ENCODE data around the gene EYA3. TPM values are rescaled to one million over a fixed set of nuclear protein-coding genes. Genes with fewer than 3 reads are reported as not detected.

The EYA3 gene
- total RNA-seq, 1 donor from 2014 or later: 16.0 TPM

DNA sequence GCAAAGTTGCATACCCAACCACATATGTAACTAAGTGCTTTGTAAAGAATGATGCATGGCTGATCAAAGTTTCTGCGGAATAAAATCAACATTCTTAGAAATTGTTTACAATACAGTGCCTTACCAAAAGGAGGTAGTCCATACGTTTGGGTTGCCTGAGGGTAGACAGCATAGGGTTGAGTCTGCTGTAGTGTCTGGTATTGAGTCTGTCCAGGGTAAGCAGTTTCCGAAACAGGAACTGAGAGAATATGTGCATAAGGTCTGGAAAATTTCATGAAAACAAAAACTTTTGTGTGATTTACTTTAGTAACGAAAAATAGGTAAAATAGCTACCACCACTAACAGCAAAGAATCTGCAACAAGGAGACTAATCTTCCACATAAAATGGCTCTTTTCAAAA, 53.0 kb downstream of the EYA3 start:
- H3K27ac ChIP-seq: no peak overlapping the region
- no peak for TF ChIP-seq POLR2A (IDR thresholded peaks at IDR 0.05)
- TF ChIP-seq, protein P1, sequence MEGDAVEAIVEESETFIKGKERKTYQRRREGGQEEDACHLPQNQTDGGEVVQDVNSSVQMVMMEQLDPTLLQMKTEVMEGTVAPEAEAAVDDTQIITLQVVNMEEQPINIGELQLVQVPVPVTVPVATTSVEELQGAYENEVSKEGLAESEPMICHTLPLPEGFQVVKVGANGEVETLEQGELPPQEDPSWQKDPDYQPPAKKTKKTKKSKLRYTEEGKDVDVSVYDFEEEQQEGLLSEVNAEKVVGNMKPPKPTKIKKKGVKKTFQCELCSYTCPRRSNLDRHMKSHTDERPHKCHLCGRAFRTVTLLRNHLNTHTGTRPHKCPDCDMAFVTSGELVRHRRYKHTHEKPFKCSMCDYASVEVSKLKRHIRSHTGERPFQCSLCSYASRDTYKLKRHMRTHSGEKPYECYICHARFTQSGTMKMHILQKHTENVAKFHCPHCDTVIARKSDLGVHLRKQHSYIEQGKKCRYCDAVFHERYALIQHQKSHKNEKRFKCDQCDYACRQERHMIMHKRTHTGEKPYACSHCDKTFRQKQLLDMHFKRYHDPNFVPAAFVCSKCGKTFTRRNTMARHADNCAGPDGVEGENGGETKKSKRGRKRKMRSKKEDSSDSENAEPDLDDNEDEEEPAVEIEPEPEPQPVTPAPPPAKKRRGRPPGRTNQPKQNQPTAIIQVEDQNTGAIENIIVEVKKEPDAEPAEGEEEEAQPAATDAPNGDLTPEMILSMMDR (IDR thresholded peaks at IDR 0.05): no peak
- no peak for TF ChIP-seq POLR2AphosphoS5 (IDR thresholded peaks at IDR 0.05; ENCODE audit: insufficient read depth in 1 of 2, low read depth in 1 of 2)
- no peaks in the 10 kb centered on the region for H3K9me3 ChIP-seq
- intact Hi-C loops (cut with DNase I): no loop called here
- H3K4me3 ChIP-seq: no peak overlapping the region
- H3K27me3 ChIP-seq: no peaks in the 10 kb centered on the region
- H3K4me1 ChIP-seq: no peaks in the 10 kb centered on the region
- H3K36me3 ChIP-seq: peaks cover 0 to 24% of the 10 kb centered on the region in 2 donors
- no peak for DNase-seq (ENCODE audit: extremely low spot score in 2 of 2)

DNA sequence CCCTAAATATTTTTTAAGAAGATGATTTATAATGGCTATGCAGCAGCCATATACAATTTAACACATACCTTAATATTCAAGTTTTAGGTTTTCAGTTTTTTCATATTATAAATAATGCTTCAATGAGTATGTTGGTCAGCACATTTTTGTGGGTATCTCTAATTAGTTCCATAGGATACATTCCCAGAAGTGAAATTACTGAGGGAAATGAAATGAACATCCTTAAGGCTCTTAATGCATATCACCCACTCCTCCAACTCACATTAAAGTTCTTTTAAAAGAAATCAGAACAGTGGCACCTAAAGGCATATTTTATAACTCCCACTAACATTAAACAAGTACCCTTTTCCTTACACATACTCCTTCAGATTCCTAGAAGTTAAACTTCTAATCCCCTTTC, 56.1 kb downstream of the EYA3 start:
- Histone ChIP-seq H3K4me1 (peaks cover 10% of the 10 kb centered on the region), H3K27me3 (no peaks in the 10 kb centered on the region), H3K27ac (no peak overlapping the region), H3K9me3 (no peaks in the 10 kb centered on the region), H3K36me3 (peaks cover 0 to 12% of the 10 kb centered on the region in 2 donors), H3K4me3 (no peak overlapping the region)
- TF ChIP-seq, protein P1 (IDR thresholded peaks at IDR 0.05): no peak
- no peak for TF ChIP-seq POLR2A (IDR thresholded peaks at IDR 0.05)
- TF ChIP-seq POLR2AphosphoS5 (IDR thresholded peaks at IDR 0.05; ENCODE audit: insufficient read depth in 1 of 2, low read depth in 1 of 2): no peak
- intact Hi-C loops (cut with DNase I): no loop called here
- no peak for DNase-seq (ENCODE audit: extremely low spot score in 2 of 2)

DNA sequence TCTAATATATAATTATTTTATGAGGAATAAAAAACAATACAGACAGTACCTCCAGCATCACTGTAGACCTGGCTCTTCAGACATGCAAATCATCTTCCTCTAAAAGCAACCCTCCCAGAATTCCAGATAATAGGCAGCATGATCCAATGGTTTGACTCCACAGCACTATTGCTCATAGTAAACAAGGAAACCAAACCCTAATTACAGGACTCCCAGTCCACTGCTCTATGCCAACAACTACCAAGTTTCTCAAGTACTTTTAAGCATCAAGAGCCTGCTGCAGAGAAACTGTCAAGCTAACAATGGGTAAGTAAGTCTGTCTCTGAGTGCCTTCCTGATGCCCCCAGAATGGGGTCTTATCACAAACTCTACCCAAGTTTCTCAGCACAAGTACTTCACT, 57.2 kb downstream of the EYA3 start:
- Histone ChIP-seq H3K4me3 (no peak overlapping the region), H3K4me1 (peaks cover 10% of the 10 kb centered on the region), H3K27ac (no peak overlapping the region), H3K27me3 (no peaks in the 10 kb centered on the region), H3K9me3 (no peaks in the 10 kb centered on the region), H3K36me3 (peaks cover 0 to 12% of the 10 kb centered on the region in 2 donors)
- TF ChIP-seq, protein P1 (IDR thresholded peaks at IDR 0.05): no peak
- TF ChIP-seq POLR2A (IDR thresholded peaks at IDR 0.05) (no peak), POLR2AphosphoS5 (IDR thresholded peaks at IDR 0.05; ENCODE audit: insufficient read depth in 1 of 2, low read depth in 1 of 2) (no peak)
- DNase-seq (ENCODE audit: extremely low spot score in 2 of 2): no peak
- intact Hi-C loops (cut with DNase I): no loop called here

DNA sequence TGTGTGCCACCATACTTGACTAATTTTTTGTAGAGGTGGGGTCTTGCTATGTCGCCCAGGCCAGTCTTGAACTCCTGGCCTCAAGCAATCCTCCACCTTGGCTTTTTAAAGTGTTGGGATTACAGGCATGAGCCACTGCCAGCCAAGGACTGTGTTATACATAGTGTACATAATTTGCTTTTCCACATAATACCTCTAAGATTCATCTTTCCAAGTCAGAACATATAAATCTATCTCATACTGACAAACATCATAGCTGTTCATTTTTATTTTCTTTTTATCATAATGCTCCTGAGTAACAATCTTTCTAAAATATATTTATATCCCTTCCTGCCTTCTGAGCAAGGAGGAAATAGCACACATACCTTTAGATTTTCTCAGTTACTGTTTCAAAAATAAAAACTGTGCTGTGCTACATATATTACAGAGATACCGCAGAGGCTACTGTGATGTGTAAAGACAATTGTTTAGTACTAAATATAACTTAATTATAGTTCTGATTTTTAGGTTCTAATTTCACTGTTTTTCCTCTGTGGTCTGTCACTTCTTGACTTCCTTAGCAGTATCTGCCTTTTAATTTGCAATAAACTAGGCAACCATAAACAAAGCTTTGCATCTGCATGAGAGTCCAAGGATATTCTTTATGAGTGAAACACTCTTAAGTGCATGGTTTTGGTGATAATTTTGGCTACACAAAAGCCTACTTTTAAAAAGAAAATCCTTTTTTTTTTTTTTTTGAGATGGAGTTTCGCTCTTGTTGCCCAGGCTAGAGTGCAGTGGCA, 59.3 kb downstream of the EYA3 start:
- DNase-seq (ENCODE audit: extremely low spot score in 2 of 2): no peak
- Histone ChIP-seq H3K4me3 (no peak overlapping the region), H3K4me1 (peaks cover 10% of the 10 kb centered on the region), H3K9me3 (no peaks in the 10 kb centered on the region), H3K36me3 (no peaks in the 10 kb centered on the region), H3K27me3 (no peaks in the 10 kb centered on the region), H3K27ac (no peak overlapping the region)
- intact Hi-C loops (cut with DNase I): no loop called here
- TF ChIP-seq POLR2AphosphoS5 (IDR thresholded peaks at IDR 0.05; ENCODE audit: insufficient read depth in 1 of 2, low read depth in 1 of 2): no peak
- TF ChIP-seq, protein P1 (IDR thresholded peaks at IDR 0.05): no peak
- no peak for TF ChIP-seq POLR2A (IDR thresholded peaks at IDR 0.05)

DNA sequence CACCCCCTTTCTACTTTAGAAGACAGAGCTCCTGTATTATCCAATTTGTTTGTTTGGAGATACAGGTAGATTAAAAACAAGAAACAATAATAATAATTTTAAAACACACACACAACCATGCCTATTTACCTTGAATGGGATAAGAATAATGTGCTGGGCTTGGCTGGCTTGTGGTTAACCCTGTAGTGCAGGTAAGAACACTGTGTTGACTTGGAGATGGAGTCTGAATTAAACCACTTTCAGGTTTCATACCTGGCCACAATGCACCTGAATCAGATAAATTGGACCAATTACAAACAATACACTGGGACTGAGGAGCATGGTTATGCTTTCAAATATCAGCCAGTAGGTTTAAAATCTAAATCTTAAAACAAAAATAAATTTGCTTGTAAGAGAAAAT, 60.8 kb downstream of the EYA3 start:
- TF ChIP-seq, protein P1 (IDR thresholded peaks at IDR 0.05): no peak
- TF ChIP-seq POLR2A (IDR thresholded peaks at IDR 0.05) (no peak), POLR2AphosphoS5 (IDR thresholded peaks at IDR 0.05; ENCODE audit: insufficient read depth in 1 of 2, low read depth in 1 of 2) (no peak)
- no peak for DNase-seq (ENCODE audit: extremely low spot score in 2 of 2)
- Histone ChIP-seq H3K9me3 (no peaks in the 10 kb centered on the region), H3K4me1 (peaks cover 10% of the 10 kb centered on the region), H3K4me3 (no peak overlapping the region), H3K27ac (no peak overlapping the region), H3K27me3 (no peaks in the 10 kb centered on the region), H3K36me3 (no peaks in the 10 kb centered on the region)
- intact Hi-C loops (cut with DNase I): no loop called here

Measured in vagina (tissue), 2 donors.